ENCODE data around the gene FES.

DNA sequence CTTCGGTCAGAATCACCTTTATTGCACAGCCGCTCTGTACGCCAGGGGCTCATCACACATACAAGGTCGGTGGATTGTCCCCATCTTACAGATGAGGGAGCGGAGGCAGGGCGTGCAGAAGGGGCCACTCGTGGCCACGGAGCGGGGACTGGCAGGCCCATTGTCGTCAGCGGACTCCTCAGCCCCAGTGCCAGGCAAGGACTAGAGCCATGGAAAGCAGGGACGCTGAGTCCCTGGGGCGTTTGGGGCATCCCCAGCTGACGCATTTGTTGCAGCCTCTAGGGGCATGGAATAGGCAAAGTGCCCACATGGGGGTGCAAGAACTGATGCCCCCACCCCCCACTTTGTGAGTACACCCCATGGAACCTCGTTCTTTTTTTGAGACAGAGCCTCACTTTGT is 45.8 kb upstream of the FES start:
- TF ChIP-seq, protein P1, sequence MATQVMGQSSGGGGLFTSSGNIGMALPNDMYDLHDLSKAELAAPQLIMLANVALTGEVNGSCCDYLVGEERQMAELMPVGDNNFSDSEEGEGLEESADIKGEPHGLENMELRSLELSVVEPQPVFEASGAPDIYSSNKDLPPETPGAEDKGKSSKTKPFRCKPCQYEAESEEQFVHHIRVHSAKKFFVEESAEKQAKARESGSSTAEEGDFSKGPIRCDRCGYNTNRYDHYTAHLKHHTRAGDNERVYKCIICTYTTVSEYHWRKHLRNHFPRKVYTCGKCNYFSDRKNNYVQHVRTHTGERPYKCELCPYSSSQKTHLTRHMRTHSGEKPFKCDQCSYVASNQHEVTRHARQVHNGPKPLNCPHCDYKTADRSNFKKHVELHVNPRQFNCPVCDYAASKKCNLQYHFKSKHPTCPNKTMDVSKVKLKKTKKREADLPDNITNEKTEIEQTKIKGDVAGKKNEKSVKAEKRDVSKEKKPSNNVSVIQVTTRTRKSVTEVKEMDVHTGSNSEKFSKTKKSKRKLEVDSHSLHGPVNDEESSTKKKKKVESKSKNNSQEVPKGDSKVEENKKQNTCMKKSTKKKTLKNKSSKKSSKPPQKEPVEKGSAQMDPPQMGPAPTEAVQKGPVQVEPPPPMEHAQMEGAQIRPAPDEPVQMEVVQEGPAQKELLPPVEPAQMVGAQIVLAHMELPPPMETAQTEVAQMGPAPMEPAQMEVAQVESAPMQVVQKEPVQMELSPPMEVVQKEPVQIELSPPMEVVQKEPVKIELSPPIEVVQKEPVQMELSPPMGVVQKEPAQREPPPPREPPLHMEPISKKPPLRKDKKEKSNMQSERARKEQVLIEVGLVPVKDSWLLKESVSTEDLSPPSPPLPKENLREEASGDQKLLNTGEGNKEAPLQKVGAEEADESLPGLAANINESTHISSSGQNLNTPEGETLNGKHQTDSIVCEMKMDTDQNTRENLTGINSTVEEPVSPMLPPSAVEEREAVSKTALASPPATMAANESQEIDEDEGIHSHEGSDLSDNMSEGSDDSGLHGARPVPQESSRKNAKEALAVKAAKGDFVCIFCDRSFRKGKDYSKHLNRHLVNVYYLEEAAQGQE (IDR thresholded peaks at IDR 0.05; ENCODE audit: insufficient read depth in 1 of 2, low read depth in 2 of 2, low read length in 2 of 2) = no peak
- TF ChIP-seq POLR2AphosphoS5 (IDR thresholded peaks at IDR 0.05; ENCODE audit: low read depth, low read length) (no peak), TAF1 (IDR thresholded peaks at IDR 0.05; ENCODE audit: borderline replicate concordance, insufficient read depth, low read length) (no peak), FOXP2 (optimal IDR thresholded peaks at IDR 0.05; ENCODE audit: borderline replicate concordance, extremely low read depth, extremely low read length, insufficient read depth) (no peak), SIN3A (IDR thresholded peaks at IDR 0.05; ENCODE audit: borderline replicate concordance, insufficient read depth, low read length) (no peak)
